HG02642 (cell line): ENCODE results near the gene ZNF239.
"Not testable (repeated sequence)": the region's sequence is repeated elsewhere in the genome, so short reads cannot be mapped to it uniquely, and the experiment has no call there.

Experiments used
- ATAC-seq: cut with Tn5 transposase; IDR thresholded peaks from one replicate; pipeline ENCODE4 v1.9.1; 2021; ENCODE audit warnings: mild to moderate bottlenecking; ENCODE audit not compliant: unreplicated experiment, poor library complexity

The ZNF239 gene

GRCh38 chr10:43574001-43574892 is at the start of gene ZNF239:
Gene ZNF239, minus strand, starts transcription at chr10:43574616. Its CDS starts 16,537 bp downstream, at chr10:43558079.
- ATAC-seq: peak; percentile 97

GRCh38 chr10:43623351-43623750 is 48.9 kb upstream of the ZNF239 start:
- no peak for ATAC-seq

GRCh38 chr10:43622038-43622437 is 47.6 kb upstream of the ZNF239 start:
- no peak for ATAC-seq

GRCh38 chr10:43619368-43619767 is 45.0 kb upstream of the ZNF239 start:
- no peak for ATAC-seq

GRCh38 chr10:43616697-43617370 is 42.4 kb upstream of the ZNF239 start:
- ATAC-seq: no peak

GRCh38 chr10:43610636-43611035 is 36.2 kb upstream of the ZNF239 start:
- ATAC-seq: no peak

GRCh38 chr10:43607199-43607573 is 32.8 kb upstream of the ZNF239 start:
- no peak for ATAC-seq

- peak; percentile 99 for ATAC-seq
Observed at GRCh38 chr10:43606323-43607198, 32.1 kb upstream of the ZNF239 start, which contains the start of gene ZNF485. Gene ZNF485, plus strand, starts transcription at chr10:43606438. Its CDS starts 613 bp downstream, at chr10:43607051.

GRCh38 chr10:43605850-43606322 is 31.5 kb upstream of the ZNF239 start:
- ATAC-seq: peak; percentile 28

- ATAC-seq: not testable (repeated sequence)
Observed at GRCh38 chr10:43601576-43601975, 27.2 kb upstream of the ZNF239 start.

- no peak for ATAC-seq
Observed at GRCh38 chr10:43599333-43599732, 24.9 kb upstream of the ZNF239 start.

GRCh38 chr10:43598446-43598845 is 24.0 kb upstream of the ZNF239 start:
- ATAC-seq: no peak

- no peak for ATAC-seq
Observed at GRCh38 chr10:43596546-43596945, 22.1 kb upstream of the ZNF239 start.

GRCh38 chr10:43595739-43596298 is 21.4 kb upstream of the ZNF239 start:
- ATAC-seq: peak; percentile 47

- ATAC-seq: peak; percentile 91
Observed at GRCh38 chr10:43594944-43595589, 20.7 kb upstream of the ZNF239 start.

- no peak for ATAC-seq
Observed at GRCh38 chr10:43591303-43591904, 17.0 kb upstream of the ZNF239 start.

- not testable (repeated sequence) for ATAC-seq
Observed at GRCh38 chr10:43586730-43587115, 12.3 kb upstream of the ZNF239 start.

GRCh38 chr10:43585981-43586729 is 11.7 kb upstream of the ZNF239 start:
- ATAC-seq: no peak
